Pancreas (tissue), 10 donors: ENCODE data around the gene KRTAP19-2. TPM values are rescaled to one million over a fixed set of nuclear protein-coding genes. Genes with fewer than 3 reads are reported as not detected.
"Not testable (repeated sequence)": the region's sequence is repeated elsewhere in the genome, so short reads cannot be mapped to it uniquely, and the experiment has no call there.

ENCODE experiments used
- ATAC-seq, 4 donors: fragments of 200-7000 bp; cut with Tn5 transposase; one replicate each; pipeline versions ENCODE4 v1.8.0 to v1.9.1; 2020; ENCODE audit warnings: mild to moderate bottlenecking in 4 of 4, moderate library complexity in 4 of 4
- DNase-seq, 6 donors: peaks; one replicate each; pipeline ENCODE4 v3.0.0-alpha.2; 2020
- FAIRE-seq: peaks from 2 replicates; lab custom pipeline; 2012; peaks lifted over from hg19 to GRCh38; lab: Jason Lieb, UNC
- H3K27ac ChIP-seq, 4 donors: fragments of 200-600 bp; sonication (generic); 1 replicate in 3 of 4; 2 replicates in 1 of 4; pipeline versions ENCODE4 v1.5.0 to v1.8.0; 2020
- H3K27me3 ChIP-seq, 4 donors: fragments of 200-600 bp; one replicate each; pipeline ENCODE4 v1.8.0; 2021
- H3K36me3 ChIP-seq, 3 donors: fragments of 200-600 bp; sonication (generic) in 1 of 3; one replicate each; pipeline versions ENCODE4 v1.5.0 to v1.8.0; 2020 to 2021
- H3K4me1 ChIP-seq, 3 donors: fragments of 200-600 bp; one replicate each; pipeline ENCODE4 v1.8.0; 2021
- H3K4me3 ChIP-seq, 4 donors: fragments of 200-600 bp; sonication (generic) in 2 of 4; one replicate each; pipeline versions ENCODE4 v1.5.0 to v1.8.0; 2020 to 2021
- H3K9me3 ChIP-seq, 4 donors: fragments of 200-600 bp; one replicate each; pipeline ENCODE4 v1.8.0; 2021
- CTCF ChIP-seq, 4 donors: fragments of 200-600 bp; sonication (generic) in 3 of 4; IDR thresholded peaks; one replicate each; pipeline versions ENCODE4 v1.5.0 to v1.8.0; 2021; ENCODE audit warnings: antibody characterized with exemption in 4 of 4
- WGBS, 2 donors: extraction: QIAGEN DNeasy Blood & Tissue Kit; methylation state at CpG; one replicate each; pipeline ENCODE4 v1.1.7; 2013; 5-methylcytosine and 5-hydroxymethylcytosine counted together
- intact Hi-C, 3 donors: fragments of 100-400 bp; cut with DNase I; formaldehyde crosslinking; loops; one replicate each; pipeline versions ENCODE4 v1.11.1 to v1.14.2; 2022
- polyA plus RNA-seq, 2 donors: library from polyadenylated mRNA; stranded (reverse); fragments of 200-250 nt; gene quantifications; one replicate each; pipeline ENCODE4 v1.2.3, GENCODE V29; 2013
- total RNA-seq, 6 donors: library from RNA; stranded (reverse); fragmentation: NEBNext Ultra II Directional in 4 of 6; extraction: Animal tissue kit (Norgen Biotek cat#: 25700) in 4 of 6; gene quantifications; one replicate each; pipeline versions ENCODE4 v1.2.1 to v1.2.4, GENCODE V29; 2021 to 2023
- donor health status: healthy with polysubstance abuse.
- donor health status: DM: no; HTN: no; CAD: no; lungs with moderate emphysema.
- donor health status: DM: no; HTN: no; CAD: no.
- donor health status: control.
- donor health status: control.
- donor health status: Bipolar disorder and iron deficiency.
- donor health status: DM: yes; HTN: yes; CAD: no.
- donor health status: DM: no; HTN: no; CAD: no.
- donor health status: DM: no; HTN: no; CAD: no.
- donor health status: DM: yes; HTN: yes; CAD: no.

The KRTAP19-2 gene
- total RNA-seq: not detected
- polyA plus RNA-seq: not detected

- TF ChIP-seq CTCF (IDR thresholded peaks at IDR 0.05): no peak
- no peak for FAIRE-seq
- H3K4me1 ChIP-seq: no peaks in the 10 kb centered on the region
- DNase-seq: no peak
- no peak within 1 kb of the TSS for H3K27ac ChIP-seq
- H3K36me3 ChIP-seq: no peaks in the 10 kb centered on the region
- 68 to 85% methylated on average over 2 of the region's 2 CpGs for WGBS, 2 donors
- ATAC-seq: no peak
- H3K4me3 ChIP-seq: no peak within 1 kb of the TSS
- peaks cover 0 to 4% (median 0%) of the 10 kb centered on the region in 4 donors for H3K27me3 ChIP-seq
- no peaks in the 10 kb centered on the region for H3K9me3 ChIP-seq
- intact Hi-C loops: no loop called here
Measured at GRCh38 chr21:30487336-30487735, at the start of gene KRTAP19-2. KRTAP19-2 (minus strand) TSS chr21:30487436; CDS start chr21:30487348, 88 bp downstream.

- Histone ChIP-seq H3K36me3 (no peaks in the 10 kb centered on the region), H3K4me1 (no peaks in the 10 kb centered on the region), H3K4me3 (no peak overlapping the region), H3K27me3 (no peaks in the 10 kb centered on the region), H3K9me3 (no peaks in the 10 kb centered on the region), H3K27ac (no peak overlapping the region)
- 57 to 67% methylated on average over 1 of the region's 1 CpG for WGBS, 2 donors
- no peak for TF ChIP-seq CTCF (IDR thresholded peaks at IDR 0.05)
- intact Hi-C loops: no loop called here
- ATAC-seq: no peak
- no peak for DNase-seq
- no peak for FAIRE-seq
Measured at GRCh38 chr21:30518876-30519275, 31.6 kb upstream of the KRTAP19-2 start.

GRCh38 chr21:30515681-30516080, 28.4 kb upstream of the KRTAP19-2 start:
- intact Hi-C loops: no loop called here
- no peak for ATAC-seq

GRCh38 chr21:30505621-30506205, 18.5 kb upstream of the KRTAP19-2 start:
- DNase-seq, H3K4me1 ChIP-seq, FAIRE-seq, H3K4me3 ChIP-seq, intact Hi-C loops, H3K9me3 ChIP-seq, H3K27ac ChIP-seq, H3K27me3 ChIP-seq, H3K36me3 ChIP-seq: not testable (repeated sequence)
- TF ChIP-seq CTCF (IDR thresholded peaks at IDR 0.05): peak in 3 of 4 donors; percentile 36 to 38 (median 36)
- ATAC-seq: peak in 1 of 4 donors; percentile 44
- WGBS, 2 donors: 15 to 18% methylated on average over 4 of the region's 4 CpGs

More at GRCh38 chr21:30515681-30516080, 28.4 kb upstream of the KRTAP19-2 start:
- no peak for FAIRE-seq
- no peak for TF ChIP-seq CTCF (IDR thresholded peaks at IDR 0.05)
- H3K4me3 ChIP-seq: no peak overlapping the region
- H3K4me1 ChIP-seq: no peaks in the 10 kb centered on the region
- no peaks in the 10 kb centered on the region for H3K9me3 ChIP-seq
- no peaks in the 10 kb centered on the region for H3K27me3 ChIP-seq
- H3K36me3 ChIP-seq: no peaks in the 10 kb centered on the region
- H3K27ac ChIP-seq: no peak overlapping the region
- no peak for DNase-seq
- 71 to 74% methylated on average over 1 of the region's 1 CpG for WGBS, 2 donors

- intact Hi-C loops: no loop called here
- no peak for ATAC-seq
- Histone ChIP-seq H3K4me3 (no peak within 1 kb of the TSS), H3K27me3 (no peaks in the 10 kb centered on the region), H3K36me3 (no peaks in the 10 kb centered on the region), H3K4me1 (no peaks in the 10 kb centered on the region), H3K9me3 (no peaks in the 10 kb centered on the region), H3K27ac (no peak within 1 kb of the TSS)
- WGBS, 2 donors: 51 to 66% methylated on average over 6 of the region's 6 CpGs
- no peak for TF ChIP-seq CTCF (IDR thresholded peaks at IDR 0.05)
- DNase-seq: no peak
- no peak for FAIRE-seq
Measured at GRCh38 chr21:30502041-30502440, 14.8 kb upstream of the KRTAP19-2 start, which contains the start of gene KRTAP19-5. KRTAP19-5 (minus strand) TSS chr21:30502141; CDS start chr21:30502090, 51 bp downstream.
